ENCODE measurements around the gene ZMYND15.

ZMYND15 gene

GRCh38 chr17:4742133-4742532 is 2.5 kb downstream of the ZMYND15 start:
- DNase-seq (ENCODE audit: low read depth in 2 of 2) = no peak

- no peak for DNase-seq (ENCODE audit: low read depth in 2 of 2)
Measured at GRCh38 chr17:4742629-4743028, 3.0 kb downstream of the ZMYND15 start.

- no peak for DNase-seq (ENCODE audit: low read depth in 2 of 2)
Measured at GRCh38 chr17:4743216-4743615, 3.6 kb downstream of the ZMYND15 start.

GRCh38 chr17:4743898-4744297 is 4.3 kb downstream of the ZMYND15 start:
- DNase-seq (ENCODE audit: low read depth in 2 of 2) = no peak

- DNase-seq (ENCODE audit: low read depth in 2 of 2) = no peak
Measured at GRCh38 chr17:4744999-4745969, 5.7 kb downstream of the ZMYND15 start.

GRCh38 chr17:4747847-4748246 is 8.2 kb downstream of the ZMYND15 start:
- DNase-seq (ENCODE audit: low read depth in 2 of 2) = no peak

GRCh38 chr17:4748686-4749085 is 9.1 kb downstream of the ZMYND15 start:
- no peak for DNase-seq (ENCODE audit: low read depth in 2 of 2)

GRCh38 chr17:4750606-4751005 is 11.0 kb downstream of the ZMYND15 start:
- no peak for DNase-seq (ENCODE audit: low read depth in 2 of 2)

GRCh38 chr17:4751932-4752331 is 12.3 kb downstream of the ZMYND15 start:
- no peak for DNase-seq (ENCODE audit: low read depth in 2 of 2)

- no peak for DNase-seq (ENCODE audit: low read depth in 2 of 2)
Measured at GRCh38 chr17:4753392-4753791, 13.8 kb downstream of the ZMYND15 start.

GRCh38 chr17:4759776-4760236 is 20.2 kb downstream of the ZMYND15 start:
- DNase-seq (ENCODE audit: low read depth in 2 of 2) = no peak

- no peak for DNase-seq (ENCODE audit: low read depth in 2 of 2)
Measured at GRCh38 chr17:4764595-4764994, 25.0 kb downstream of the ZMYND15 start.

- no peak for DNase-seq (ENCODE audit: low read depth in 2 of 2)
Measured at GRCh38 chr17:4766201-4766600, 26.6 kb downstream of the ZMYND15 start.

GRCh38 chr17:4766723-4767122 is 27.1 kb downstream of the ZMYND15 start:
- DNase-seq (ENCODE audit: low read depth in 2 of 2) = no peak

GRCh38 chr17:4768298-4768697 is 28.7 kb downstream of the ZMYND15 start:
- DNase-seq (ENCODE audit: low read depth in 2 of 2) = no peak

- no peak for DNase-seq (ENCODE audit: low read depth in 2 of 2)
Measured at GRCh38 chr17:4769628-4770027, 30.0 kb downstream of the ZMYND15 start.

- no peak for DNase-seq (ENCODE audit: low read depth in 2 of 2)
Measured at GRCh38 chr17:4771519-4772234, 32.0 kb downstream of the ZMYND15 start, which contains the start of gene TM4SF5. TSS of gene TM4SF5 (plus strand) at chr17:4771886. CDS start at chr17:4771923, 37 bp downstream.

- DNase-seq (ENCODE audit: low read depth in 2 of 2) = no peak
Measured at GRCh38 chr17:4772235-4772613, 32.6 kb downstream of the ZMYND15 start.

GRCh38 chr17:4777969-4778760 is 38.5 kb downstream of the ZMYND15 start:
- no peak for DNase-seq (ENCODE audit: low read depth in 2 of 2)

GRCh38 chr17:4780325-4780955 is 40.8 kb downstream of the ZMYND15 start:
- no peak for DNase-seq (ENCODE audit: low read depth in 2 of 2)

- no peak for DNase-seq (ENCODE audit: low read depth in 2 of 2)
Measured at GRCh38 chr17:4782652-4783051, 43.0 kb downstream of the ZMYND15 start.
